Measurements from ENCODE around the gene TEAD4.
A peak's percentile ranks its signal among the peaks of the same experiment; 100 is the strongest.

Gene TEAD4

DNA sequence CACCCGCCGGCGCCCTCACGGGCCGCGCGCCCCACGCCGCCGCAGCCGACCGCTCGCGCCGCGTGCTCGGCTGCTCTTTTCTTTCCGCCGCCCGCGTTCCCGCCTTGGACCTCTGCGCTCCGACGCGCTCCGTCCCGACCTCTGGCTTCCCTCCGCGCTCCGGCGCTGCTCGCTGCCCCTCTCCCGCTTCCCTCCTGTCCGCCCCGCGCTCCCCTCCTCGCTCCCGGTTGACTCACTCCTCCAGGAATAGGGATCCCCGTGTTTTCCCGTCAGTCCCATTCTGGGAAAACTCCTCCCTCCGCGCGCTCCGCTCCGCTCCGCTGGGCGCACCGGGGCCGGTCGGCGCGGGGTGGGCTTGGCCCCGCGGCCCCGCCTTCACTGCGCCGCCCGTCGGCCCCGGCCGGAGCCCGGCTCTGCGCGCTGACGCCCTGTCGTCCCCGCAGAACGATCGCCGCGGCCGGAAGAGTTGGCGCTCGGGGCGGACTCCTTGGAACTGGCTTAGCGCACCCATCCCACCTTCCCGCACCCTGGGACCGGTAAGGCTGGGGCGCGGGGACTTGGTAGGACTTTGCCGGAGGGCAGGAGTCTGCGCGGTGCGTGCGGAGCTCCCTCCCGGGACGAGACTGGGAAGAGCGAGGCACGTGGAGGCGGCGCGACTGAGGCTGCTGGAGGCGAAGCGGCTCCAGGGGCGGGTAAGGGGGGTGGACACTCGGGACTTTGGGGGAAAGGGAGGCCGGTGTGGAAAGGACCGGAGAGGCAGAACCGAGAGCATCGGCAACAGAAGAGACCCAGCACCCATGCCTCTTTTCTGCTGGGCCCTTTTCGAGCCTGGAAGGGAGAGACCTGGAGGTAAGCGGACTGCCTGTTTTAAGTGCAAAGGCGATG, 550 bp downstream of the TEAD4 start:
- DNase-seq: peak in 32 of 42 donors; percentile 17 to 77 (median 38)
- intact Hi-C loops (cut with DNase I): no loop called here

GRCh38 chr12:2960390-2960956, 1.3 kb downstream of the TEAD4 start:
- DNase-seq: no peak
- intact Hi-C loops (cut with DNase I): no loop called here

DNA sequence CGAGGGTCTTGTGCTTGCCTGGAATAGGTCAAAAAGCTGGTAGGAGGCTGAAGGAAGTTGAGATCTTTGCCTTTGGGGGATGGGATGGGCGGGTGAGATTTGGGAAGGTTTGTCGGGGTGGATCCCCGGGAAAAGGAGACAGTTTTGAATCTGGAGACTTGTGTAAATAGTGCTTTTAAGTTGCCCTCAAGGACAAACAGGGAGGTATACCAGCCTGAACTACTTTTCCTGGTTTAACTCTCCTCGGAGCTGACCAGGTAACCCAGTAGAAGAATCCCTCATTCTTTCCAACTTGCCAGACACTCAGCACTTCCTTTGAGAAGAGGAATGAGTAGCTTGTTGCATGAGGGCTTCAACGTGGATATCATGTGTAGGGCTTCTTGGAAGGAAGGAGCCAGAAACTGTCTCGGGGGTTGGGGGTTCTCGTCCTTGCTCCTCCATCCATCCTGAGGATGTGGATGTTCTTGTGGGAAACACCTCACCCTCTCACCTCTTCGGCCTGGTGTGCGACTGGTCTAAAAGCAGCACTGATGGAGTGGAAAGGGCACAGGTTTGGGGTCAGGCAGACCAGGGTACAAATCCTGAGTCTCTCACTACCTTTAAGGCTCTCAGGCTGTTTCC, 1.9 kb downstream of the TEAD4 start:
- intact Hi-C loops (cut with DNase I): no loop called here
- DNase-seq: no peak

GRCh38 chr12:2961705-2962104, 2.5 kb downstream of the TEAD4 start:
- DNase-seq: no peak
- intact Hi-C loops (cut with DNase I): no loop called here

GRCh38 chr12:2963154-2963759, 4.1 kb downstream of the TEAD4 start:
- intact Hi-C loops (cut with DNase I): no loop called here
- DNase-seq: no peak

DNA sequence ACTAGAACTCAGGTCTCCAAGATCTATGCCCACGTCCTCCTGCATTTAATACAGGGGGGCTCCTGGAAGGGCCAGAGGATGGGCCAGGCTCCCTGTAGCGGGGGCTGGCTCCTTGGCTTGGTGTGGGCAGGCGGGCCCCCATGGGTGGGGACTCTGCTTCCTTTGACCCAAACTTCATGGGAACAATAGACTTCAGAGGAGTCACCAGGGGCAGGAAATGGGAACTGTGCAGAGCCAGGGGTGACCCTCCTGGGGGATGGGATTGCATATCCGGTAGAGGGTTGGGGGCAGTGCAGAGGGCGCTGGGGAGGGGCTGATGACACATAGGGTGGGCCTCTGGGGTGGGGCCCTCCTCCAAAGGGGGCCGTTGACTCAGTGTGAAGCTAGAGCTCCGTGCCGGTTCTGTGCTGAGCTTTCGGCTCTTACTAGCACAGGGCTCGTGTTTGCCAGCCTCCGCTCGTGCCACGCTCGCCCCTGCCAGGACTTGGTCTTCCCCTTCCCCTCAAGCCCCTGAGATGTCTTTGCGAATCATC, 4.6 kb downstream of the TEAD4 start:
- intact Hi-C loops (cut with DNase I): no loop called here
- no peak for DNase-seq

DNA sequence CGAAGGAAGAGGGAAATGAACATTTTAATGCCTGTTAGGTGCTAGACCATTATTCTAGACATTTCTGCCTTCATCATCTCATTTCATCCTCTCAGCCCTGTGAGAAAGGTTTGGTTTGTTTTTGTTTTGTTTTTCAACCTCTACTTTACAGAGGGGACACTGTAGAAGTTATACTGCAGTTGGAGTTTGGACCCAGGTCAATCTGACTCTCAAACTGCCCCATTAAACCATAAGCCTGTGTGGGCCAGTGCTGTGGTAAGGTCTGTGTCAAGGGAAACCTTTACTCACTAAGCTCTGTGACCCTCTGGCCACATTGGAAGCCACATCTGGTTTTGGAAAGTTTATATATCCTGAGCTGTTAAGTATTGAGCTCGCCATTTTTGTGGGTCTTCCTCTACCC, 8.5 kb downstream of the TEAD4 start:
- DNase-seq: no peak
- intact Hi-C loops (cut with DNase I): no loop called here

DNA sequence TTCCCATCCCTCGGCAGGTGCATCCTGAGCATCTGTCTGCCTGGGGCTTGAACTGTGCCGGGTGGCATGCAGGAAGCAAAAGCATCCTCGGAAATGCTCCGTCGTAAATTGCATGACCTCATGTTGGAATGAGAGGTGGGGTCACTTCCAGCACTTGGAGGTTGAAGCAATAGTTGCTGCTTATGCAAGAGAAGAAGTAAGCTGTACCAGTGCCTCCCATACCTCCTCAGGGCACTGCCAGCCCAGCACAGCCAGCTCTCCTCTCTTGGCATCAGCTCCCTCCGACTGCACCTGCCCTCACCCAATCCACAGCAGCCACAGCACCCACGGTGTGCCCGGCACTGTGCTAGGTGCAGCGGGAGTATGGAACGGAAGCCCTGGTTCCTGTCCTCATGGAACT, 11.5 kb downstream of the TEAD4 start:
- DNase-seq: no peak
- intact Hi-C loops (cut with DNase I): no loop called here

DNA sequence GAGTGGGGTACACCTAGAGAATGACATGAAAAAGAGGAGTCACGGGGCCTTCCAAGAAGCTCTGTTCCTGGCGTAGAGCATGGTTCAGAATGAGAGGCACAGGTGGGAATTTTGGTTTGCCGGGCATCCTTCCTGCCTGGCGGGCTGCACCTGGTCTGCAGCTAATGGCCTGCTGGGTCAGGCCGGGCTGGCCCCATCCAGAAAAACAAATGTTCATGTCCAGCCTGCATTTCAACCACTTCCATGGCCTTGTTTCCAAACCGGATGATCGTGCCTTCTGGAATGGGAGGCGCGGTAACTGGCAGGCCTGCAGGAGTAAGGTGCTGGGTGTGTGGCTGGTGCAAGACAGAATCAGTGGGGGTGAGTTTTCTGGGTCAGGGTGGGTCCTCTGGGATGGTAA, 14.4 kb downstream of the TEAD4 start:
- DNase-seq: no peak
- intact Hi-C loops (cut with DNase I): no loop called here

- no peak for DNase-seq
- intact Hi-C loops (cut with DNase I): no loop called here
Measured at GRCh38 chr12:2974560-2974971, 15.4 kb downstream of the TEAD4 start.

- no peak for DNase-seq
- intact Hi-C loops (cut with DNase I): no loop called here
Measured at GRCh38 chr12:2976581-2976996, 17.4 kb downstream of the TEAD4 start.

DNA sequence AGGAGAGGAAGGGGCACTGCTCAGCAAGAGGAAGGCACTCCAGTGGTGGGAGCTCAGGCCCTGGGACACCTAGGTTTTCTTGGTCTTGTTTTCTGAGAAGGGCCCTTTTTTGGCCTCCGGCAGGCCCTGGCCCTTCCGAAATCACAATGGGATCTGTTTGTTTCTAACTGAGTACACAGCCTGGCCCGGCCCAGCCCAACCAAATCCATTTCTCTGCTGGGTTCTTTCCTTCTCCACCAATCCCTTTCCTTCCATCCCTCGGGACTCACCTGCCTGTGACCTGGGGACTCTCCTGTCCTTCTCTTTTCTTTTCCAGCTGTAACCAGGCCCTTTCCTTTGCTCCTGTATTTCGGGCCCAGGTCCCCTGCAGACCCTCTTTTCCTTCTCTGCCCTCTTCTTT, 18.6 kb downstream of the TEAD4 start:
- no peak for DNase-seq
- intact Hi-C loops (cut with DNase I): no loop called here

DNA sequence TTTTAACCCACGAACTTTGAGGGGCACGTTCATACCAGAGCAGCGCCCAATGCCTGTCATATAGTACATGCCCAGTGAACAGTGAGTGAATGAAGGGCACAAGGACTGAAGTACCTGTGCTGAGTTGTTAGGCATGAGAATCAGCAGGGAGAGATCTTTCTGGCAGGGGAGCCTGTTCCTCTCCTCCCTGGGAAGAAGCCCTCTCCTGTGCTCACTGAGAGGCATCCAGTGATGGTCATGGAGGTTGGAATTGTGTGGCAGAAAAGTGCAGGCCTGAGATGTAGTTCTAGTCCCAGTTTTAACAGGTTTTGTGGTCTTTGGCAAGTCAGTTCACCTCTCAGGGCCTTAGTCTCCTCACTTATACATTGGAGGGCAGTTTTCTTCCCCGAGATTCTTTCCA, 20.6 kb downstream of the TEAD4 start:
- no peak for DNase-seq
- intact Hi-C loops (cut with DNase I): no loop called here

- no peak for DNase-seq
- intact Hi-C loops (cut with DNase I): no loop called here
Measured at GRCh38 chr12:2980630-2981029, 21.4 kb downstream of the TEAD4 start.

DNA sequence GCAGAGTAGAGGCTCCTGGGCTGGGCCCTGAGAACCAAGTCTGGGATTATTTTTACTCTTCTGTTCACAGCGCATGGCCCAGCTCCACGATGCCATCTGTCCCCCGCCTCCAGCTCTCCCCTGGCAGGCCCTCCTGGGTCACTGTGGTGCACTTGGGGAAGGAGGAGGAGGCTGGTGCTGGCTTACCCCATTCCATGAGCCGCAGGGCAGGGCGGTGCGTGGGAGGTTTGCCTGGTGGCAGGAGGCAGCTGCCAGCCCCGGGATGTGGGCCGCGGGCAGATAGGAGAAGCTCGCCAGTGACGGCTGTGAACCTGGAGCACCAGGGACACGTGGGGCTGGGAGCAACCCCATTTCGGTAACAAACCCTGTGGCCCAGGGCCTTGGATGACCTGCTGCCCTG, 23.2 kb downstream of the TEAD4 start:
- intact Hi-C loops (cut with DNase I): no loop called here
- no peak for DNase-seq

GRCh38 chr12:2984249-2984648, 25.1 kb downstream of the TEAD4 start:
- DNase-seq: no peak
- intact Hi-C loops (cut with DNase I): no loop called here

GRCh38 chr12:2984698-2985097, 25.5 kb downstream of the TEAD4 start:
- intact Hi-C loops (cut with DNase I): no loop called here
- DNase-seq: no peak

DNA sequence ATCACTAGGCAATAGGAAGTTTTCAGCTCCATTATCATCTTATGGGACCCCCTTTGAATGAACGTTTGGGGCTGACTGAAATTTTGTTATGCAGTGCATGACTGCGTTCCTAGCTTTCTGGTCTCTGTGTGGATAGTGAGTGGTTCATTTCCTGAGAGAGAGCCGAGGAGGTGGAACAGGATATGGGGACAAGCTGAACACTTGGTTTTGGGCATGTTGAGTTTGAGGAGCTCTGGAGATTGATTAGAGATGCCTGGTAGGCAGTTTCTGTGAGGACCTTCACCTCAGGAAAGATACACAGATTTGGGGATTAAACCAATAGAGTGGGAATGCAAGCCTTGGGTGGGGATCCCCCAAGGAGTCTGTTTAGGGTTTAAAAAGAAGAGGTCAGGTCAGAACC, 27.7 kb downstream of the TEAD4 start:
- no peak for DNase-seq
- intact Hi-C loops (cut with DNase I): no loop called here

DNA sequence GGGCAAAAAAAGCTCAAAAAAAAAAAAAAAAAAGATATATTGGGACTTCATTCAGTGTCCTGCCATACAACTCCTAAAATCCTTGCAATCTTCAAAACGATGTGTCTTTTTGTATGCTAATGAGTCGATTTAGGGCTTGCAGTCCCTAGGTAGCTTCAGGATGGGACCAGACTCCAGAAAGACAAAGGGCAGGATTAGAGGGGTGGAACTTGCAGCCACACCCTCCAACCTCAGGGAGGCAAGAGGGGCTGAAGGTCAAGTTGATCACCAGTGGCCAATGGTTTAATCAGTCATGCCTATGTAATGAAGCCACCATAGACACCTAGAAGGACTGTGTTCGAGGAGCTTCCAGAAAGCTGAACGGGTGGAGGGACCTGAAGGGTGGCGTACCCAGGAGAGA, 29.3 kb downstream of the TEAD4 start:
- intact Hi-C loops (cut with DNase I): no loop called here
- no peak for DNase-seq

- intact Hi-C loops (cut with DNase I): no loop called here
- DNase-seq: no peak
Measured at GRCh38 chr12:2992724-2993123, 33.5 kb downstream of the TEAD4 start.
